ENCODE data around the gene DENND4C. TPM values are rescaled to one million over a fixed set of nuclear protein-coding genes. Genes with fewer than 3 reads are reported as not detected.
A peak's percentile ranks its signal among the peaks of the same experiment; 100 is the strongest.

DENND4C gene
- total RNA-seq, 1 experiment from 2014 or later: 26.6 TPM

DNA sequence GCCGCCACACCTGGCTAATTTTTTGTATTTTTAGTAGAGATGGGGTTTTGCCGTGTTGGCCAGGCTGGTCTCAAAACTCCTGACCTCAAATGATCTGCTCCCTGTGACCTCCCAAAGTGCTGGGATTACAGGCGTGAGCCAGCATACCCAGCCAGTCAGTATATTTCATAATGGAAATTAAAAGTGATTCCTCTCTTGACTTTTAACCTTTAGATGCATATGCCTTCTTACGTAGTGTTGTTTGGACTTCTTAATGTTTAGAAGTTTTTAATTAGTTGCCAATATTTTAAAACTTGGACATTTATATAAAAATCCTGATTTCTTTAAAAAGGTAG, 22.4 kb downstream of the DENND4C start:
- Mint-ChIP-seq H3K27ac (peak overlapping the region; percentile 31 to 52 (median 44); a peak in 3 of 7 replicates), H3K36me3 (ENCODE audit: insufficient read depth in 1 of 3, low read depth in 3 of 3) (peaks cover 0 to 10% (median 5%) of the 10 kb centered on the region in 3 experiments; a peak in 4 of 7 replicates), H3K27me3 (ENCODE audit: low read depth) (no peaks in the 10 kb centered on the region), H3K4me1 (peaks cover 44 to 46% of the 10 kb centered on the region in 2 experiments), H3K4me3 (no peak overlapping the region; a peak in 1 of 5 replicates), H3K9me3 (no peaks in the 10 kb centered on the region)
- TF ChIP-seq, protein P1, sequence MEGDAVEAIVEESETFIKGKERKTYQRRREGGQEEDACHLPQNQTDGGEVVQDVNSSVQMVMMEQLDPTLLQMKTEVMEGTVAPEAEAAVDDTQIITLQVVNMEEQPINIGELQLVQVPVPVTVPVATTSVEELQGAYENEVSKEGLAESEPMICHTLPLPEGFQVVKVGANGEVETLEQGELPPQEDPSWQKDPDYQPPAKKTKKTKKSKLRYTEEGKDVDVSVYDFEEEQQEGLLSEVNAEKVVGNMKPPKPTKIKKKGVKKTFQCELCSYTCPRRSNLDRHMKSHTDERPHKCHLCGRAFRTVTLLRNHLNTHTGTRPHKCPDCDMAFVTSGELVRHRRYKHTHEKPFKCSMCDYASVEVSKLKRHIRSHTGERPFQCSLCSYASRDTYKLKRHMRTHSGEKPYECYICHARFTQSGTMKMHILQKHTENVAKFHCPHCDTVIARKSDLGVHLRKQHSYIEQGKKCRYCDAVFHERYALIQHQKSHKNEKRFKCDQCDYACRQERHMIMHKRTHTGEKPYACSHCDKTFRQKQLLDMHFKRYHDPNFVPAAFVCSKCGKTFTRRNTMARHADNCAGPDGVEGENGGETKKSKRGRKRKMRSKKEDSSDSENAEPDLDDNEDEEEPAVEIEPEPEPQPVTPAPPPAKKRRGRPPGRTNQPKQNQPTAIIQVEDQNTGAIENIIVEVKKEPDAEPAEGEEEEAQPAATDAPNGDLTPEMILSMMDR (conservative IDR thresholded peaks at IDR 0.05): no peak
- no peak overlapping the region for H3K18ac ChIP-seq (ENCODE audit: insufficient read length, low read depth, low read length)
- H3K23me2 ChIP-seq (ENCODE audit: insufficient read length, low read depth, low read length, poor library complexity, severe bottlenecking): no peaks in the 10 kb centered on the region
- no peak overlapping the region for H3K27ac ChIP-seq (ENCODE audit: insufficient read length, low read depth, low read length)
- no peak overlapping the region for H2BK12ac ChIP-seq (ENCODE audit: insufficient read length, low read depth, low read length)
- H3K79me2 ChIP-seq (ENCODE audit: insufficient read depth, low read length): peaks cover 6% of the 10 kb centered on the region; the same call in 1 of the 2 replicates
- H3K4me2 ChIP-seq (ENCODE audit: insufficient read depth, insufficient read length, low read length): no peak overlapping the region
- H3K23ac ChIP-seq (ENCODE audit: insufficient read length, low read depth, low read length): no peak overlapping the region
- no peak overlapping the region for H3K9ac ChIP-seq (ENCODE audit: extremely low read depth, insufficient read length, low read length)
- no peaks in the 10 kb centered on the region for H3K27me3 ChIP-seq (ENCODE audit: insufficient read depth, low read length)
- no peak overlapping the region for H4K8ac ChIP-seq (replicated peaks; ENCODE audit: insufficient read length, low read depth, low read length)
- no peak overlapping the region for H2AFZ ChIP-seq (ENCODE audit: low read length)
- no peak overlapping the region for H2BK120ac ChIP-seq (ENCODE audit: low read depth, low read length, poor library complexity, severe bottlenecking)
- no peak overlapping the region for H2BK15ac ChIP-seq (ENCODE audit: low read depth, low read length)
- H3K9me3 ChIP-seq (ENCODE audit: control insufficient read depth, low read depth, low read length): no peaks in the 10 kb centered on the region
- no peak overlapping the region for H4K5ac ChIP-seq (ENCODE audit: insufficient read length, low read depth, low read length)
- no peak for DNase-seq
- H3T11ph ChIP-seq (ENCODE audit: low read length): no peak overlapping the region
- peaks cover 3% of the 10 kb centered on the region; the same call in 1 of the 2 replicates for H3K4me1 ChIP-seq (ENCODE audit: insufficient read depth, low read length)
- H4K20me1 ChIP-seq (ENCODE audit: control insufficient read depth, insufficient read depth, insufficient read length): no peaks in the 10 kb centered on the region
- H3K56ac ChIP-seq (ENCODE audit: insufficient read length, low read depth, low read length): no peak overlapping the region
- no peak overlapping the region for H3K4ac ChIP-seq (ENCODE audit: low read depth, low read length)
- no CpG with 5 or more reads among the region's 4 CpGs for WGBS (ENCODE audit: extremely low coverage, insufficient read length, low lambda C conversion rate)
- H2BK5ac ChIP-seq (ENCODE audit: insufficient read length, low read length): no peak overlapping the region
- H3K79me1 ChIP-seq (ENCODE audit: insufficient read depth, low read depth, low read length, poor library complexity, severe bottlenecking): peaks cover 7% of the 10 kb centered on the region
- no peak overlapping the region for H3K14ac ChIP-seq (ENCODE audit: insufficient read depth, low read length)
- H4K91ac ChIP-seq (ENCODE audit: insufficient read length, low read depth, low read length): no peak overlapping the region
- H2AK5ac ChIP-seq (ENCODE audit: insufficient read length, low read length): no peak overlapping the region
- no peak overlapping the region for H2BK20ac ChIP-seq (ENCODE audit: low read depth, low read length, poor library complexity, severe bottlenecking)

Data from H9 (cell line).